HepG2 (cell line): ENCODE measurements around the gene RNU7-1. TPM values are rescaled to one million over a fixed set of nuclear protein-coding genes. Genes with fewer than 3 reads are reported as not detected.
A peak's percentile ranks its signal among the peaks of the same experiment; 100 is the strongest.

ENCODE experiments used
- ELF3 ChIP-seq: IDR thresholded peaks from 2 replicates; pipeline ENCODE4 v1.6.1; 2016; ENCODE audit warnings: missing genetic modification reagents, missing compliant biosample characterization
- GFI1 ChIP-seq: sonication (generic); formaldehyde crosslinking; IDR thresholded peaks from 2 replicates; pipeline ENCODE4 v1.5.0; 2020; ENCODE audit warnings: missing genetic modification reagents, mild to moderate bottlenecking, borderline replicate concordance
- MLXIP ChIP-seq: sonication (generic); formaldehyde crosslinking; IDR thresholded peaks from 2 replicates; pipeline ENCODE4 v1.9.0; 2021; ENCODE audit warnings: missing genetic modification reagents, borderline replicate concordance
- MYNN ChIP-seq: sonication (generic); formaldehyde crosslinking; IDR thresholded peaks from 2 replicates; pipeline ENCODE4 v1.4.0; 2020; ENCODE audit warnings: mild to moderate bottlenecking, low read depth, missing genetic modification reagents
- NCOA5 ChIP-seq: sonication (generic); formaldehyde crosslinking; IDR thresholded peaks from 2 replicates; pipeline ENCODE4 v1.4.0; 2020; ENCODE audit warnings: missing genetic modification reagents
- NFAT5 ChIP-seq: sonication (generic); formaldehyde crosslinking; IDR thresholded peaks from 2 replicates; pipeline ENCODE4 v1.4.0; 2020; ENCODE audit warnings: missing genetic modification reagents
- ONECUT2 ChIP-seq: sonication (generic); formaldehyde crosslinking; IDR thresholded peaks from 2 replicates; pipeline ENCODE4 v1.4.0; 2020; ENCODE audit warnings: missing genetic modification reagents
- PAXIP1 ChIP-seq: sonication (generic); formaldehyde crosslinking; conservative IDR thresholded peaks from 2 replicates; pipeline ENCODE4 v1.4.0; 2020; ENCODE audit warnings: mild to moderate bottlenecking, missing genetic modification reagents, moderate library complexity
- POLR2G ChIP-seq: fragments of 200-400 bp; formaldehyde crosslinking; IDR thresholded peaks from 2 replicates; pipeline ENCODE4 v1.6.1; 2018; ENCODE audit warnings: mild to moderate bottlenecking, low read depth, low read length, moderate library complexity
- TCF7 ChIP-seq: sonication (generic); IDR thresholded peaks from 2 replicates; pipeline ENCODE4 v1.6.1; 2016; ENCODE audit warnings: antibody characterized with exemption, low read depth
- ZNF292 ChIP-seq: sonication (generic); formaldehyde crosslinking; IDR thresholded peaks from 2 replicates; pipeline ENCODE4 v1.8.1; 2022; ENCODE audit warnings: mild to moderate bottlenecking, low read depth, missing genetic modification reagents, borderline replicate concordance
- ZNF597 ChIP-seq: sonication (generic); formaldehyde crosslinking; IDR thresholded peaks from 2 replicates; pipeline ENCODE4 v1.5.0; 2020; ENCODE audit warnings: missing genetic modification reagents
- polyA plus RNA-seq, 8 experiments: library from polyadenylated mRNA; depleted of rRNA in 3 of 8; stranded (reverse) in 7 of 8; unstranded in 1 of 8; fragments of >200 nt; fragmentation: Illumina TruSeq in 4 of 8; extraction: Trizol in 4 of 8; gene quantifications; 2 replicates each; pipeline versions ENCODE4 v1.2.1 to v1.2.3, GENCODE V29; 2011 to 2016; ENCODE audit warnings: low read depth in 4 of 8, missing spikeins in 1 of 8, mixed read lengths in 1 of 8; ENCODE audit not compliant: insufficient read depth in 1 of 8
- total RNA-seq, 5 experiments: library from RNA; depleted of rRNA; stranded (reverse); fragments of >200 nt; fragmentation: Illumina TruSeq; extraction: Trizol; gene quantifications; 2 replicates each; pipeline ENCODE4 v1.2.3, GENCODE V29; 2016; ENCODE audit warnings: low read depth in 1 of 5

The RNU7-1 gene
- total and polyA plus RNA-seq, 2 of the 13 experiments (the other 11 are each of a cell fraction or from before 2014, with no cell fraction given) = not detected

- TF ChIP-seq NFAT5 (CRISPR knock-in tag) = no peak
- TF ChIP-seq ONECUT2 = 0 out of 2 replicates have a peak, but pooled peaks have one; percentile 34
- peak; percentile 96 for TF ChIP-seq PAXIP1 (CRISPR knock-in tag)
- TF ChIP-seq ZNF597 (CRISPR knock-in tag) = no peak
- TF ChIP-seq MYNN = no peak
- TF ChIP-seq GFI1 (CRISPR knock-in tag) = peak; percentile 95
- TF ChIP-seq ZNF292 (CRISPR knock-in tag) = peak; percentile 24; the same call in 1 of the 2 replicates
- no peak for TF ChIP-seq ELF3 (CRISPR knock-in tag)
- TF ChIP-seq POLR2G = peak; percentile 71
- no peak for TF ChIP-seq MLXIP (CRISPR knock-in tag)
- peak; percentile 69 for TF ChIP-seq TCF7
- no peak for TF ChIP-seq NCOA5 (CRISPR knock-in tag)
Observed at GRCh38 chr12:6981152-6982052, 37.8 kb downstream of the RNU7-1 start (continued).
